HG02623 (cell line): ENCODE measurements around the gene WWP2.
"Not testable (repeated sequence)": the region's sequence is repeated elsewhere in the genome, so short reads cannot be mapped to it uniquely, and the experiment has no call there.

Source experiments
- ATAC-seq: cut with Tn5 transposase; IDR thresholded peaks from one replicate; pipeline ENCODE4 v1.9.1; 2021; ENCODE audit warnings: moderate library complexity; ENCODE audit not compliant: unreplicated experiment

Gene WWP2

DNA sequence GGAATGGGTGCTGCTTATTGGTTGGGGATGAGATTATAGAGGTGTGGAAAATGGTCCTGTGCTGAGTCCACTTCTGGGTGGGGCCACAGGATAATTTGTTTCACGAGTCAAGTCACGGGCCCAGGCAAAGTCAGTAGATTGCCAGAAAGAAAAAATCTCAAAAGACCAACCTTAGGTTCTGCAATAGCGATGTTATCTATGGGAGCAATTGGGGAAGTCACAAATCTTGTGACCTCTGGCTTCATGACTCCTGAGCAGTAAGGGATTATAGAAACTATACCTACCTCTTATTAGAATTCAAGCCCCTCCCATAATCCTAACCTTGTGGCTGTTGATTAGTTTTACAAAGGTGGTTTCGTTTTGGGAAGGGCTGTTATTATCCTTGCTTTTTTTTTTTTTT is 31.4 kb downstream of the WWP2 start:
- no peak for ATAC-seq

DNA sequence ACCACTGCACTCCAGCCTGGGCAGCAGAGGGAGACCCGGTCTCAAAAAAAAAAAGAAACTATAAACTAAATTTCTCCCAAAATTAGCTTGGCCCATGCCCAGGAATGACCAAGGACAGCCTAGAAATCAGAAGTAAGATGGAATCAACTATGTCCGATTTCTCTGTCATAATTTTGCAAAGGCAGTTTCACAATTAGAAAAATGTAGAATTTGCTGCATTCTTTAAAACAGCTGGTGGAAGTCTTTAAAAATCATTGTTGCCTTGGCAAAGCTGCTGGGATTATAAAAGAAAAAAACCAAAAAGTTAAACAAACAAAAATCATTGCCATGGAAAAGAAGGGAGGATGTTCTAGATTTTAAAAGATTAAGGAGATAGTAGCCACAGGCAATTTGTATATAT is 32.4 kb downstream of the WWP2 start:
- ATAC-seq: no peak

DNA sequence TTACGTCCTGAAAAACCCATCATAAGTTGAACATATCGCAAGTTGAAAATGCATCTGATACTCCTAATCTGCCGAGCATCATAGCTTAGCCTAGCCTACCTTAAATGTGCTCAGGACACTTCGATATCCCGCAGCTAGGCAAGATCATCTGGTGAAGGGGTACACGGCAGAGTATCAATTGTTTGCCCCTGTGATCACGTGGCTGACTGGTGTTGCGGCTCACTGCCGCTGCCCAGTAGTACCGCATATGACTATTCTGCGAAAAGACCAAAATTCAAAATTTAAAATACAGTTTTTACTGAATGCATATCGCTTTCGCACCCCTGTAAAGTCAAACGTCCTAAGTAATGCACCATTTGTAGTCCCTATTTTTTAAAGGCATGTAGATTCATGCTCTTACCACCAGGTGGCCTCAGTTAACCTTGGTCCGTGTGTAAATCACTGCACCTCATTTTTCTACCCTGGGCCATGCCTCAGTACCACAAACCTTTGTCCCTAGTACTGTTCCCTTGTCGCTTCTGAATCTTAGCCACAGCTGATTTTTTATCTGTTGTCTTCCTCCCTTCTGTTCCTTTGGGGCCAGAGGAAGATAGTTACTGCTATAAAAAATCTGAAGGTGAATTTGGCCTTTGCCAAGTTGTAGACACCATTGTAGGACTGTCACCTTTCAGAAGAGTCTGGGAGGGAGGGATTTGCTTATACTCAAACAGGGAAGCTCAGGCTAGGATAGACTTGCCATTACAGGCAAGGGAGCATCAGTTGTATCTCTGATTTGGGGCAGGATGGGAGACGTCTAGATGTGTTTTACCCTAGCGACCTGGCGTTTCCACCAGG is 34.4 kb downstream of the WWP2 start:
- no peak for ATAC-seq

DNA sequence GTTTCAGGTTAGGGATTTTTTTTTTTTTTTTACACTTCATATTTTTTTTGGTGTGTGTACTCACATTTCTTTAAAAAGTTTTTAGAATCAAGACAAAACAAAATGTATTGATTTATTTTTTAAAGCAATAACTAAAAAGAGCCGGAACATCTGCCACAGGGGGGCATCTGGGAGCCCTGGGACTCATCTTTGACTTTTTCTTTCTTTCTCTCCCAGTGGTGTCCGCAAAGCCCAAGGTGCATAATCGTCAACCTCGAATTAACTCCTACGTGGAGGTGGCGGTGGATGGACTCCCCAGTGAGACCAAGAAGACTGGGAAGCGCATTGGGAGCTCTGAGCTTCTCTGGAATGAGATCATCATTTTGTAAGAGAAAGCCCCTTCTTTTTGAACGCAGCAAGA is 36.3 kb downstream of the WWP2 start:
- ATAC-seq: no peak

DNA sequence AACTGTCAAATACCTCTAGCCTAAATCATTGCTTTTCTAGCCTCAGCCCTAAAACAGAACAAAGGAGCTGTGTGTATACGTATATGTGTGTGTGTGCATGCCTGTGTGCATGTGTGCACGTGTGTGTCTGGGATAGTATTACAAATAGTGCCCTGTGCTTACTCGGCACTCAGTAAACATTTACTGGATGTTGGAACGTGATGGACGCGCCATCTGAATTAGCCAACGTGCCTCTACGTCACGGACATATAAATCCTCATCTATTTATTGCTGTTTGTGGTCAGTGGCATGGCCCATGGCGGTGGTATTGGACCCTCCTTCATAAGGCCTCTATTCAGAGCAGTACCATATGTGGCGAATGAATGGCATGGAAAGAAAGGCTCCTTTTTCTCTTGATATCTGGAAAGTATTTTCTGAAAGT is 37.5 kb downstream of the WWP2 start:
- ATAC-seq: no peak

DNA sequence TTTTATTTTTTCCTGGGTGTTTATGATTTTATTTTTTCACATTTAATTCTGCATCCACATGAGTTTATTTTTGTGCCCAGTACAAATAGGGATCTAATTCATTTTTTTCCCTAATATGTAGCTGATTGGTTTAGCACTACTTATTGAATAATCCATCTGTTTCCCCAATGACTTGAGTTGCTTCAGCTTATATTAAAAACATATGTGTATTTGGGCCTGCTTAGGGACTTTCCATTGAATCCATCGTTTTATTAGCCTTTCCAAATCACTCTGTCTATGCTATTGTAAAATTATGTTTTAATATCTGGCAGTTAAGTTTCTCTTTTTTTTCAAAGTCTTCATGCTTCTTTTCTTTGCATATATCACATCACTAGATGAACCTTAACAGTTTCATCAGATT is 42.2 kb downstream of the WWP2 start:
- no peak for ATAC-seq

DNA sequence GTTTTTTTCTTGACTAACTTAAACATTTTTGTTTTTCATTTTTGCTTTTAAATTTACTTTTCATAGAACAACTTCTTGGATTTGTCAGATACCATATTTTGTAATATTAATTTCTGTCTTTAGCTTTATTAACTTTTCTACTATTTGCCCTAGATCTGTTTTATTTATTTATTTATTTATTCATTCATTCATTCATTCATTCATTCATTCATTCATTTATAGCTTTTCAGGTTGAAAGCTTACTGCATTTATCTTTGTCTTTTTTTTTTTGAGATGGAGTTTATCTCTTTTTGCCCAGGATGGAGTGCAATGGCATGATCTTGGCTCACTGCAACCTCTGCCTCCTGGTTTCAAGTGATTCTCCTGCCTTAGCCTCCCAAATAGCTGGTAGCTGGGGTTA is 44.6 kb downstream of the WWP2 start:
- ATAC-seq: not testable (repeated sequence)

DNA sequence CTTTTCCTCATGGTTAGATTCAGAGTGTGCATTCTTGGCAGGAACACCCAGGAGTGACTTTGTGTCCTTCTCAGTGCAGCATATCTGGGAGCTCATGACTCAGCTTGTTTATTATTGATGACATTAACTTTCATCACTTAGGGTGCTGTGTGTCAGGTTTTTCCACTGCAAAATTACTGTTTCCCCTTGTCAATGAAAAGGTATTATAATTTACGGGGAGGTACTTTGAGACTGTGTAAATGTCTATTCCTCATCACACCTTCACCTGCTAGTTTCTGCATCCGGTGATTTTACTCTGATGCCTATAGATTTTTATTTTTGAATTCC is 50.5 kb downstream of the WWP2 start:
- no peak for ATAC-seq

DNA sequence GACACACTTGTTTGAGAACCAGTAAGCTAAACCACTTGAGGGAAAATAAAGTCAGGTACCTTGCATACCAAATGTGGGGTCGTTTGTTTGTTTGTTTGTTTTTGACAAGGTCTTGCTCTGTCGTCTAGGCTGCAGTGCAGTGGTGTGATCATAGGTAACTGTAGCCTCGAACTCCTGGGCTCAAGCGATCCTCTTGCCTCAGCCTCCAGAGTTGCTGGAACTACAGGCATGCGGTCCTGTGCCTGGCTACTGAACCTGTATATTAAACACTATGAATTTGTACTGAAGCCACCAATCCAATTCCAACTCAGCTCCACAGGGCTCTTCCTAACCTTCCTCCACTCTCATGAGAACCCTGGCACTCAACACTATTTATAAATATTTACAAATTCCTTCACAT is 51.9 kb downstream of the WWP2 start:
- ATAC-seq: no peak

DNA sequence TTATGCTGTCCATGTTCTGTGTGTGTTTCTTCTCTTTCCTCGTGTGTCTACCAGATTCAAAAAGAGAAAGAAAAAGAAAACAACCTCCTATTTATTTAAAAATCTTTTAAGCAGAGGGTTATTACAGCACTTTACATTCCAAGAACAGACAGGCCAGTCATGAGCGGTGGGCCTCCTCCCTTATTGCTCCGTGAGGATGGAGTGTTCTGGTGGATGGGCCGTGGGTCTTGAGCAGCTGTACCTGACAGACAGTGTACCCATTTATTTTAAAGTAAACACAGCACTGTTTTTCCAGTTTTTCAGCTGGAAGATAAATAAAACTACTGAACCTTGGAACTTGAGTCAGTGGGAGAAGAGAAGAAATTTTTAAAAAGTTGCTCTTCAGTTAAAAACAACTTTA is 52.4 kb downstream of the WWP2 start:
- no peak for ATAC-seq

DNA sequence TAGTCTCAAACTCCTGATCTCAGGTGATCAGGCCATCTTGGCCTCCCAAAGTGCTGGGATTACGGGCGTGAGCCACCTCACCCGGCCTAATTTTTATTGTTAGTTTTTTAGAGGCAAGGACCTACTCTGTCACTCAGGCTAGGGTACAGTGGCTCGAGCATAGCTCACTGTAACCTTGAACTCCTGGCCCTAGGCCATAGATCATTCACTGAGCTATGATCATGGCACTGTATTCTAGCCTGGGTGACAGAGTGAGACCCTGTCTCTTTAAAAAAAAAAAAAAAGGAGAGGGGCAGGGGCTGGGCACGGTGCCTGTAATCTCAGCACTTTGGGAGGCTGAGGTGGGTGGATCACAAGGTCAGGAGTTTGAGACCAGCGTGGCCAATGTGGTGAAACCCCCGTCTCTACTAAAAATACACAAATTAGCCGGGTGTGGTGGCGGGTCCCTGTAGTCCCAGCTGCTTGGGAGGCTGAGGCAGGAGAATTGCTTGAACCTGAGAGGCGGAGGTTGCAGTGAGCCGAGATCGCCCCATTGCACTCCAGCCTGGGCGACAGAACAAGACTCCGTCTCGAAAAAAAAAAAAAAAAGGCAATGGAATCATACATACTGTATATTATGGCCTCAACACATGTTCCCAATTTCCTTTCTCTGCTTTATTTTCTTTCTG is 53.2 kb downstream of the WWP2 start:
- ATAC-seq: not testable (repeated sequence)

DNA sequence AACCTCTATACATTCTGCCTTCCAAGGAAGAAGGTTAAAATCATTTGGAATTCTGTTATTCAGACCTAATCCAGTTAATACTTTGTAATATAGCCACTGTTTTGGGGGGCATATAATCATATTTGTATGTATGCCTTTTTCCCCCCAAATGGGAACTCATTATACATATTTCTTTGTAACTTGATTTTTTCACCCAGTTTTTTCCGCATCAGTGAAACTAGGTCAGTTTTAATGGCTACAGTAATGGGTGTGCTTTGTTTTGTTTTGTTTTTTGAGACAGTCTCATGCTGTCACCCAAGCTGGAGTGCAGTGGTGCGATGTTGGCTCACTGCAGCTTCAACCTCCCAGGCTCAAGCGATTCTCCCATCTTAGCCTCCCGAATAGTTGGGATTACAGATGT is 54.9 kb downstream of the WWP2 start:
- ATAC-seq: no peak

DNA sequence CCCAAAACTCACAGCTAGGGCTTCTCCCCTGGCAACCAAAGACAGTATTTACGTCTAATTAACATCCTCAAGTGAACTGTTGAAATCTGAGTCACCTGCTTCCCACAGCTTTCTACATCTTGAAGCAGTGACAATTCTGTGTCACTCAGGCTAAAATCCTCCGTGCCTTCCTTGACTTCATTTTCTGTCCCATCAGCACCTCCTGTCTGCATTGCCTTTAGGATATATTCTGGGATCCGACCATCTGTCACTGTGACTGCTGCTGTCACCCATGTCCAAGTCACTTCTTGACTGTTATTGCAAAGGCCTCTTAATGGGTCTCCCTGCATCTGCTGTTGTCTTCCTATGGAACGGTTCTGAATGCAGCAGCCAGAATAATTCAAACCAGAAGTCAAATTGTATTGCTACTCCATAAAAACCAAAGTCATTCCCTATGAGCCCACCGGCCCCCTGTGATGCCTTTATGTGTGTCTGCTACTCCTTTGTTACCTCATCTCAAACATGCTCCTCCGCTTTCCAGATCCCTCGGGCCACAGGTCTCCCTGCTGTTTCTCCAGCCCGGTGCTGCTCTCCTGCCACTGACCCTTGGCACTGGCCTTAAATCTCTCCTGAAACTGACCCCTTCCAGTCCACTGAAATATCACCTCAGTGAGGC is 56.9 kb downstream of the WWP2 start:
- no peak for ATAC-seq

DNA sequence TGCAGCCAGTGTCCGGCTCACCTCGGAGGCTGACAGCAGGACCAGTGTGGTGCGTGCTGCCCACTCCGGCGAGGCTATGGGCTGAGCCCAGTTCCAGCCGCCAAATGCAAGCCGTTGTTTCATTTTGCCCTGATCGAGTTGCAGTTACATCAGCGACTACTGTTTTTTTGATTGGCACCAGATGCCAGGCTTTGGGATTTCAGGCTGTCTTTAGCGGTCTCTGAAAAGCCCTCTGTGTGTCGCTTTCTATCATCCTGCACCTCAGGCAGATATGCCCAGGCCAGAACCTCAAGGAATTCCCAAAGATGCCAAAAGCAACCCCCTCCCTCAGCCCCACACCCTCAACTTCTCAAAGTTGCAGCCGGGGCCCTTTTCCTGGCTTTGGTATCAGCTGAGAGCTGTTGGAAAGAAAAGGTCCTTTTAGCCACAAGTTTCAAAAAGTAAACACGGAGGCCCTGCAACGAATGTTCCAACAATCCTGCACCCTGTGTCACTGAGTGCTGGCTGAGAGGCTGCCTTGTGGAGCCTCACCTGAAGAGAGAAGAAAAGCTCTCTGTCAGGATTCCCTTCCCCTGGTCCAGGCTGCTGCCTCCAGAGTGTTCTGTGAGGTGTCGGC is 58.9 kb downstream of the WWP2 start:
- no peak for ATAC-seq

DNA sequence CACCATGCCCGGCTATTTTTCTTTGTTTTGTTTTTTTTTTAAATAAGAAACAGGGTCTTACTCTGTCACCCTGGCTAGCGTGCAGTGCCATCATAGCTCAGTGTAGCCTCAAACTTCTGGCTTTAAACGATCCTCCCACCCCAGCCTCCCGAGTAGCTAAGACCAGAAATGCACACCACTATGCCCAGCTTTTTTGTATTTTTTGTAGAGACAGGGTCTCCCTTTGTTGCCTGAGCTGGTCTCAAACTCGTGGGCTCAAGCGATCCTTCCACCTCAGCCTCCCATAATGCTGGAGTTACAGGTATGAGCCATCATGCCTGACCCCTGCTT is 59.7 kb downstream of the WWP2 start:
- ATAC-seq: no peak

DNA sequence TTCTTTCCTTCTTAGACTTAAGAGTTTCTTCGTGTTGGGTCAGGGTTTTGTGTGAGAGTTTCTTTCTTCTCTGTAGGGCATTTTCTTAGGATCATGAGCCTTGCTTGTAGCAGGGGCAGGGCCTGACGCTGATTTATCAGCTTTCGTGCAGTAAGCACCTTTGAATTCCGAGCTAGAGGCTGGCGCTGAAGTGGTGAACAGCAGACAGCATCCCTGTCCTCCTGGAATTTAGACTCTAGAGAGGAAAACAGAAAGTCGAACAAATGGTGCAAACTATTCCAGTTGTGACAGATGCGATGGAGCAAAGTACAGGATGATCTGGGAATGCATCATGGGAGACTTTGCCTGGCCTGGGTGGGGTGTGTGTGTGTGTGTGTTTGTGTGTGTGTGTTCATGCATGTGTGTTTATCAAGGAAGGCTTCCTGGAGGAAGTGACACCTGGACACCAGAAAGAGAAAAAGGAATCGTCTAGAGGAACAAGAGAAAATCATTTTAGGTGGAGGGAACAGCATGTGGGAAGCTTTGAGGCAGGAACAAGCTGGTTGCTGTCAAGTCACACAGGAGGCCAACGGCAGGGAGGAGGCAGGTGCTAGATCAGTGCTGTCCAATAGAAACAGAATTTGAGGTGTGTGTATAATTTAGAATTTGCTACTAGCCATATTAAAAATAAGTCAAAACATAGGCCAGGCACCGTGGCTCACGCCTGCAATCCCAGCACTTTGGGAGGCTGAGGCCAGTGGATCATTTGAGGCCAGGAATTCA is 60.2 kb downstream of the WWP2 start:
- ATAC-seq: no peak

DNA sequence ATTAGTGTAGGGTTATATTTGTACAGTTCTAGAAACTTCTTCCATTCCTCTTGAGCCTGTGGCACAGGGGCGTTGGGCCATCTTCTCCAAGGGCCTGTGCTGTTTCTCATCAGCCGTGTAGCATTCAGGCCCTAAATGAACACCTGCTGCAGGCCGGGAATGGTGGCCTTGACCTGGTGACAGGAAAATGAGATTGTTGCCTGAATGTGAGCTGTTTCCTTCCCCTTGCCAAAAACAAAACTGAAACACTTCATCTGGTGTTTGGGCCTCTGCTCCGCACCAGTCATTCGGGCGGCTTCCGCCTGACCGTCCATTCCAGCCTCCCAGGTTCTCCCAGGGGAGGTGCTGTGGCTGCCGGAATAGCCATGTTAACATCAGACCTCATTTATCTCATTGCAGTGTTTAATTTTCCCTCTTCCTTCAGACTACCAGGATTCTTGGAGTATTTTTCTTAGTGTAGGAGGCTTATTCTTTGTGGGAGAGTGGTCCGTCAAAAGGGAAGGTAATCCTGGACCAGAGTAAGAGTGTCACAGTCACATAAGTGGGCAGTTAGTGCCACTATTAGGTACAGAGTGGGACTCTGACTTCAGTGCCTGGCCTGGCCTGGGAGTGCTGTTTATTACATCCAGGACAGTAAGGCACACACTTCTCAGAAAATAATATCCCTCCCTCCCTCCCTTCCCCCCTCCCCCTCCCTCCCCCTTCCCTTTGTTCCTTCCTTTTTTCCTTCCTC is 61.9 kb downstream of the WWP2 start:
- ATAC-seq: peak; percentile 86

DNA sequence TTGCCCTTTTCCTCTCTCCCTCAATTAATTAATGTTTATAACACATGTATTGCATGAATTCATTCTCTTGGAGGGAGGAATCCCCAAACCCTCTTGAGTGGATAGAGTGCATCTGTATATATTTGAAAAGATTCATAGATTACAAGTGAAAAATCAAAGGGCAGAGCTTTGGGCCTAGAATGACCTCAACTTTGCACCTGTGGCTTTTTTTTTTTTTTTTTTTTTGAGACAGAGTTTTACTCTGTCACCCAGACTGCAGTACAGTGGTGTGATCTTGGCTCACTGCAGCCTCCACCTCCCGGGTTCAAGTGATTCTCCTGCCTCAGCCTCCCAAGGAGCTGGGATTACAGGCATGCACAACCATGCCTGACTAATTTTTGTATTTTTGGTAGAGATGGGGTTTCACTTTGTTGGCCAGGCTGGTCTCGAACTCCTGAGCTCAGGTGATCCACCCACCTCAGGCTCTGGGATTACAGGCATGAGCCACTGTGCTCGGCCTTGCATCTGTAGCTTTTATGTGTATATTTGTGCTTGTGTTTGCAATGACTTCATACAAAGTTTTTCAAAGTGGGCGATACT is 62.5 kb downstream of the WWP2 start:
- not testable (repeated sequence) for ATAC-seq

DNA sequence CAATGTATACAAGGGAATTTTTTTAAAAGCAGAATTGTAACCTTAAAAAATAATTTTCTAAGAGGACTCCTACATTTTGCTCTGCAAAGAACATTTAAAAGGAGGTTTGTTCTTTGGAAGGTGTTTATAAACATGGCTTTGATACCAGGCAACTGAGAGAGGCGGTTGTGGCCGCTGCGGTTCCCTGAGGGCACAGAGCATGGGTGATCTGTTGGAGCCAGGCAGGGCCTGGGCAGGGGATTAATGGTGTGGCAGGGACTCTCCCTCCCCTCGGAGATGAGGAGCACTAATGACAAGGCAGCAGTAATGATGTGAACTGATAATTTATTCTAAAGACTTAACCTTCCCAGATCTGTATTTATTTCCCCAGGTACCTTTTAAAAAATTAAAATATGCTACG is 65.4 kb downstream of the WWP2 start:
- ATAC-seq: no peak

DNA sequence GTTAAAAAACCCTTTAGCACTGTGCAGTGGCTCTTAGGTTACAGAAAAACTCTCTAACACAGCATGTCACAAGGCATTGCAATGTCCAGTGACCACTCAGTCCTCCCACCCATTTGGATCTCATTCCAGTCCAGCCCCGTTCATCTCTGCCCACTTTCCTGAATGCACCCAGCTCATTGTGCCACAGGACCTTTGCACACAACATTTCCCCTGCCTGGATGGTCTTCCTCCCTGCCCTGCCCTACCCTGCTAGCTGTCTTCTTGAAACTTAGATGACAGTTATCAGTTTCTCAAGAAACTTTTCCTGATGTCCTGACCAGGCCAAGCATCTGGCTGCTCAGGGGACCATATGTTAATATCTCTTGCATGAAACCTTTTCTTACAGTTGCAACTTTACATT is 67.2 kb downstream of the WWP2 start:
- ATAC-seq: no peak
